HG02642 (cell line): ENCODE results near the gene FPR1.

Source experiments
- ATAC-seq: cut with Tn5 transposase; IDR thresholded peaks from one replicate; pipeline ENCODE4 v1.9.1; 2021; ENCODE audit warnings: mild to moderate bottlenecking; ENCODE audit not compliant: unreplicated experiment, poor library complexity

The FPR1 gene

GRCh38 chr19:51751655-51752054 is at the start of gene FPR1:
Gene FPR1 (minus strand): TSS chr19:51751878. CDS start chr19:51746994, 4,884 bp downstream.
- no peak for ATAC-seq

GRCh38 chr19:51800473-51801244 is 49.0 kb upstream of the FPR1 start:
- ATAC-seq, result no peak

- ATAC-seq, result no peak
Observed at GRCh38 chr19:51799774-51800472, 48.2 kb upstream of the FPR1 start.

GRCh38 chr19:51799034-51799773 is 47.5 kb upstream of the FPR1 start:
- no peak for ATAC-seq

GRCh38 chr19:51798062-51798461 is 46.4 kb upstream of the FPR1 start:
- ATAC-seq, result no peak

GRCh38 chr19:51797480-51797879 is 45.8 kb upstream of the FPR1 start:
- ATAC-seq, result no peak

- ATAC-seq, result no peak
Observed at GRCh38 chr19:51796195-51796679, 44.6 kb upstream of the FPR1 start.

GRCh38 chr19:51794885-51795490 is 43.3 kb upstream of the FPR1 start, which contains the start of gene FPR3:
Gene FPR3 (plus strand): TSS chr19:51795157. CDS start chr19:51823749, 28,592 bp downstream.
- no peak for ATAC-seq

- no peak for ATAC-seq
Observed at GRCh38 chr19:51793994-51794393, 42.3 kb upstream of the FPR1 start.

- ATAC-seq, result no peak
Observed at GRCh38 chr19:51792932-51793331, 41.3 kb upstream of the FPR1 start.

GRCh38 chr19:51789061-51789795 is 37.5 kb upstream of the FPR1 start:
- no peak for ATAC-seq

- ATAC-seq, result no peak
Observed at GRCh38 chr19:51788029-51788428, 36.4 kb upstream of the FPR1 start.

- ATAC-seq, result no peak
Observed at GRCh38 chr19:51786646-51787494, 35.2 kb upstream of the FPR1 start.

GRCh38 chr19:51784922-51785690 is 33.4 kb upstream of the FPR1 start:
- no peak for ATAC-seq

GRCh38 chr19:51784109-51784785 is 32.6 kb upstream of the FPR1 start:
- ATAC-seq, result no peak

- no peak for ATAC-seq
Observed at GRCh38 chr19:51783372-51783771, 31.7 kb upstream of the FPR1 start.

- ATAC-seq, result no peak
Observed at GRCh38 chr19:51781999-51782398, 30.3 kb upstream of the FPR1 start.

- ATAC-seq, result no peak
Observed at GRCh38 chr19:51780270-51780669, 28.6 kb upstream of the FPR1 start.
